WTC11 (cell line): ENCODE data around the gene OSGEPL1. TPM values are rescaled to one million over a fixed set of nuclear protein-coding genes. Genes with fewer than 3 reads are reported as not detected.
A peak's percentile ranks its signal among the peaks of the same experiment; 100 is the strongest.

ENCODE experiments used
- ATAC-seq: fragments of 200-7000 bp; cut with Tn5 transposase; 2 replicates; pipeline ENCODE4 v1.10.0; 2021; ENCODE audit warnings: mild to moderate bottlenecking, moderate library complexity
- CTCF ChIA-PET: fragments of 300-600 bp; sonication (Branson Sonifier 250); formaldehyde crosslinking; loops from one replicate; lab custom pipeline; 2021; ENCODE audit warnings: antibody characterized with exemption; lab: Charles Lee
- POLR2A ChIA-PET: fragments of 350-600 bp; sonication (Branson Sonifier 250); formaldehyde crosslinking; loops from one replicate; lab custom pipeline; 2021; ENCODE audit warnings: antibody characterized with exemption; lab: Charles Lee
- DNase-seq: peaks from one replicate; pipeline ENCODE4 v3.0.0; 2021; ENCODE audit warnings: low spot score
- H3K27ac Mint-ChIP-seq: 2 replicates; pipeline ENCODE4 v1.8.0; 2021; ENCODE audit warnings: mixed read lengths
- H3K27me3 Mint-ChIP-seq: 2 replicates; pipeline ENCODE4 v1.8.0; 2021; ENCODE audit warnings: low read depth, mild to moderate bottlenecking, moderate library complexity, mixed read lengths
- H3K36me3 Mint-ChIP-seq: 2 replicates; pipeline ENCODE4 v1.8.0; 2021; ENCODE audit warnings: mixed read lengths
- H3K4me1 Mint-ChIP-seq: 2 replicates; pipeline ENCODE4 v1.8.0; 2022; ENCODE audit warnings: mixed read lengths
- H3K4me3 Mint-ChIP-seq: 2 replicates; pipeline ENCODE4 v1.8.0; 2021; ENCODE audit warnings: mild to moderate bottlenecking, moderate library complexity, mixed read lengths
- H3K9me3 Mint-ChIP-seq: 2 replicates; pipeline ENCODE4 v1.8.0; 2021; ENCODE audit warnings: mixed read lengths
- JAZF1 ChIP-seq: fragments of 250-450 bp; sonication (Bioruptor Pico); IDR thresholded peaks from 2 replicates; pipeline ENCODE4 v1.9.0; 2021; ENCODE audit warnings: moderate library complexity, mild to moderate bottlenecking, inconsistent platforms
- JUN ChIP-seq: sonication (generic); formaldehyde crosslinking; IDR thresholded peaks from 2 replicates; pipeline ENCODE4 v1.8.0; 2023; ENCODE audit warnings: mild to moderate bottlenecking, missing genetic modification reagents
- MXD4 ChIP-seq: fragments of 250-450 bp; sonication (Bioruptor Pico); IDR thresholded peaks from 2 replicates; pipeline ENCODE4 v1.8.0; 2021; ENCODE audit warnings: mild to moderate bottlenecking, moderate library complexity, borderline replicate concordance
- ZNF138 ChIP-seq: sonication (generic); formaldehyde crosslinking; conservative IDR thresholded peaks from 2 replicates; pipeline ENCODE4 v1.8.1; 2022; ENCODE audit warnings: mild to moderate bottlenecking, moderate library complexity, missing genetic modification reagents
- ZNF396 ChIP-seq: fragments of 250-450 bp; sonication (Bioruptor Pico); IDR thresholded peaks from 2 replicates; pipeline ENCODE4 v1.8.0; 2021; ENCODE audit warnings: mild to moderate bottlenecking, moderate library complexity, borderline replicate concordance
- ZNF671 ChIP-seq: fragments of 250-450 bp; sonication (Bioruptor Pico); IDR thresholded peaks from 2 replicates; pipeline ENCODE4 v1.8.0; 2021; ENCODE audit warnings: mild to moderate bottlenecking
- total RNA-seq: library from RNA; stranded (reverse); gene quantifications from 3 replicates; pipeline ENCODE4 v1.2.3, GENCODE V29; 2021
- TF ChIP-seq, protein P1 (sequence below): sonication (generic); formaldehyde crosslinking; IDR thresholded peaks from 2 replicates; pipeline ENCODE4 v1.8.1; 2022; ENCODE audit warnings: missing genetic modification reagents, borderline replicate concordance
- TF ChIP-seq, protein P2 (sequence below): fragments of 250-450 bp; sonication (Bioruptor Pico); IDR thresholded peaks from 2 replicates; pipeline ENCODE4 v1.8.0; 2021; ENCODE audit warnings: mild to moderate bottlenecking
- TF ChIP-seq, protein P3 (sequence below): fragments of 250-450 bp; sonication (Bioruptor Pico); IDR thresholded peaks from 2 replicates; pipeline ENCODE4 v1.9.0; 2021; ENCODE audit warnings: moderate library complexity, mild to moderate bottlenecking, inconsistent platforms, borderline replicate concordance
- TF ChIP-seq, protein P4 (sequence below): fragments of 200-600 bp; IDR thresholded peaks from 2 replicates; pipeline ENCODE4 v1.8.0; 2022; ENCODE audit warnings: antibody characterized with exemption
- TF ChIP-seq, protein P5 (sequence below): sonication (generic); formaldehyde crosslinking; IDR thresholded peaks from 2 replicates; pipeline ENCODE4 v1.8.1; 2023; ENCODE audit warnings: mild to moderate bottlenecking, missing genetic modification reagents
- TF ChIP-seq, protein P6 (sequence below): sonication (generic); formaldehyde crosslinking; IDR thresholded peaks from 2 replicates; pipeline ENCODE4 v1.8.0; 2022; ENCODE audit warnings: mild to moderate bottlenecking, missing genetic modification reagents
- TF ChIP-seq, protein P7 (sequence below): sonication (generic); formaldehyde crosslinking; IDR thresholded peaks from 2 replicates; pipeline ENCODE4 v1.8.1; 2022; ENCODE audit warnings: mild to moderate bottlenecking, missing genetic modification reagents, moderate library complexity, borderline replicate concordance
- TF ChIP-seq, protein P8 (sequence below): sonication (generic); formaldehyde crosslinking; IDR thresholded peaks from 2 replicates; pipeline ENCODE4 v1.8.0; 2022; ENCODE audit warnings: missing genetic modification reagents
- TF ChIP-seq, protein P9 (sequence below): sonication (generic); formaldehyde crosslinking; IDR thresholded peaks from 2 replicates; pipeline ENCODE4 v1.8.1; 2023; ENCODE audit warnings: mild to moderate bottlenecking, missing genetic modification reagents, moderate library complexity
- TF ChIP-seq, protein P10 (sequence below): sonication (generic); formaldehyde crosslinking; conservative IDR thresholded peaks from 2 replicates; pipeline ENCODE4 v1.8.1; 2022; ENCODE audit warnings: mild to moderate bottlenecking, missing genetic modification reagents
- TF ChIP-seq, protein P11 (sequence below): sonication (generic); formaldehyde crosslinking; IDR thresholded peaks from 2 replicates; pipeline ENCODE4 v1.8.0; 2022; ENCODE audit warnings: mild to moderate bottlenecking, missing genetic modification reagents
- TF ChIP-seq, protein P12 (sequence below): sonication (generic); formaldehyde crosslinking; IDR thresholded peaks from 2 replicates; pipeline ENCODE4 v1.8.0; 2022; ENCODE audit warnings: mild to moderate bottlenecking, missing genetic modification reagents

OSGEPL1 gene
- total RNA-seq, 1 experiment from 2014 or later, result 15.2 TPM

DNA sequence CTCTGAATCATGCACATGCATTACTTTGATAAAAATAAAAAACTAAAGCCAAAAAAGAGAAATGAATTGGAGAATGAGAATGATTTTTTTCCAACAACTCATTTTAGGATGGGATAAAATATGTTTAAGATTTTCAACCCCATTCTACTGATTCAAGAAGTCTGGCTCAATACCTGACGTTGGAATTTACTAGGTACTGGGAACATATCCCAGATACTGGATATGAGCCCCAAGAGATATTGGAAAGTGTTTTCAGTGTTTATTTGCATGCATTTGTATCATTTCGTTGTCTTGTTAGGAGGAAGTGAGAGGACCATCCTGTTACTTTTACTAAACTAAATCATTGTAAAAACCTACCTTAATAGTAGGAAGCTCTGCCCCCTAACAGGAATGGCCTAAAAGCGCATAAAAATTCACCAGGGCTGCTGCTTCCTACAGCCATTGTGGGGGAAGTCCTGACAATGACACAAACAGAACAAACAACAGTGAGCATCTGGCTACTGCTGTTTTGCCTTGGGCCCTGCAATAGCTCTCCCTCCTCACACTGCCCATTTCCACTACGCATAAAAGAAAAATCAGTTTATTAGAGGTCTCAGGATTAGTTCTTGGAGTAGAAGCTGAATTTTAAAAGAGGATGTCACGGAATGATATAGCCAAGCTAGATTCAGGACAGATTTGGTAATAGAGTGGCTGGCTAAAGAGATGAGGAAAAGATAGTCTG is 52.9 kb downstream of the OSGEPL1 start (continued):
- TF ChIP-seq, protein P1, sequence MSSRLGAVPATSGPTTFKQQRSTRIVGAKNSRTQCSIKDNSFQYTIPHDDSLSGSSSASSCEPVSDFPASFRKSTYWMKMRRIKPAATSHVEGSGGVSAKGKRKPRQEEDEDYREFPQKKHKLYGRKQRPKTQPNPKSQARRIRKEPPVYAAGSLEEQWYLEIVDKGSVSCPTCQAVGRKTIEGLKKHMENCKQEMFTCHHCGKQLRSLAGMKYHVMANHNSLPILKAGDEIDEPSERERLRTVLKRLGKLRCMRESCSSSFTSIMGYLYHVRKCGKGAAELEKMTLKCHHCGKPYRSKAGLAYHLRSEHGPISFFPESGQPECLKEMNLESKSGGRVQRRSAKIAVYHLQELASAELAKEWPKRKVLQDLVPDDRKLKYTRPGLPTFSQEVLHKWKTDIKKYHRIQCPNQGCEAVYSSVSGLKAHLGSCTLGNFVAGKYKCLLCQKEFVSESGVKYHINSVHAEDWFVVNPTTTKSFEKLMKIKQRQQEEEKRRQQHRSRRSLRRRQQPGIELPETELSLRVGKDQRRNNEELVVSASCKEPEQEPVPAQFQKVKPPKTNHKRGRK (CRISPR knock-in tag), result no peak
- TF ChIP-seq ZNF396 (CRISPR knock-in tag), result no peak

DNA sequence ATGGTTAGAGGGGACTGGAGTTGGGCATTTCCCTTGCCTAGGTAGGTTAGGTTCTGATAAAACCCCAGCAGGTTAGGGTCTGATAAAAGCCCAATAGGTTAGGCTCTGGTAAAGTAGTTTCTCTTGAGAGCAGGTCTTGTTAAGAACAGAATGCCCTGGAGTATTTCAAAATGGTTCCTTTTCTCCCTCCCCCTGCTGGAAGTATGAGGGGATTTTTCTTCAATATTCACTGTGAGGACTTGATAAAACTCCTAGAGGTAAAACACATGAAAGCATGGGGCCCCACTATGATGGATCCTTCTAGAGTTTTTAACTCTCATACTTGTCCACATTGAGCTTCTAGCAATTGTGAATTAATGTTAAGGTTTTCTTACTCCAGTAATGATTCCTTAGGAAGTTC is 60.5 kb downstream of the OSGEPL1 start:
- Mint-ChIP-seq H3K9me3 (peaks cover 3% of the 10 kb centered on the region; the same call in 1 of the 2 replicates), H3K4me3 (no peak overlapping the region), H3K27ac (no peak overlapping the region), H3K4me1 (peaks cover 5% of the 10 kb centered on the region), H3K36me3 (no peaks in the 10 kb centered on the region), H3K27me3 (no peaks in the 10 kb centered on the region)
- no peak for DNase-seq
- ChIA-PET CTCF (no interaction called here), POLR2A (no interaction called here)
- peak; percentile 41 for ATAC-seq
- TF ChIP-seq MXD4 (CRISPR knock-in tag) (no peak), JAZF1 (CRISPR knock-in tag) (no peak), JUN (CRISPR knock-in tag) (no peak), ZNF138 (no peak), ZNF671 (CRISPR knock-in tag) (no peak)
- TF ChIP-seq, protein P2, sequence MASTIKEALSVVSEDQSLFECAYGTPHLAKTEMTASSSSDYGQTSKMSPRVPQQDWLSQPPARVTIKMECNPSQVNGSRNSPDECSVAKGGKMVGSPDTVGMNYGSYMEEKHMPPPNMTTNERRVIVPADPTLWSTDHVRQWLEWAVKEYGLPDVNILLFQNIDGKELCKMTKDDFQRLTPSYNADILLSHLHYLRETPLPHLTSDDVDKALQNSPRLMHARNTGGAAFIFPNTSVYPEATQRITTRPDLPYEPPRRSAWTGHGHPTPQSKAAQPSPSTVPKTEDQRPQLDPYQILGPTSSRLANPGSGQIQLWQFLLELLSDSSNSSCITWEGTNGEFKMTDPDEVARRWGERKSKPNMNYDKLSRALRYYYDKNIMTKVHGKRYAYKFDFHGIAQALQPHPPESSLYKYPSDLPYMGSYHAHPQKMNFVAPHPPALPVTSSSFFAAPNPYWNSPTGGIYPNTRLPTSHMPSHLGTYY, result no peak
- TF ChIP-seq, protein P3, sequence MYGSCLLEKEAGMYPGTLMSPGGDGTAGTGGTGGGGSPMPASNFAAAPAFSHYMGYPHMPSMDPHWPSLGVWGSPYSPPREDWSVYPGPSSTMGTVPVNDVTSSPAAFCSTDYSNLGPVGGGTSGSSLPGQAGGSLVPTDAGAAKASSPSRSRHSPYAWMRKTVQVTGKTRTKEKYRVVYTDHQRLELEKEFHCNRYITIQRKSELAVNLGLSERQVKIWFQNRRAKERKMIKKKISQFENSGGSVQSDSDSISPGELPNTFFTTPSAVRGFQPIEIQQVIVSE (CRISPR knock-in tag), result no peak
- TF ChIP-seq, protein P4, sequence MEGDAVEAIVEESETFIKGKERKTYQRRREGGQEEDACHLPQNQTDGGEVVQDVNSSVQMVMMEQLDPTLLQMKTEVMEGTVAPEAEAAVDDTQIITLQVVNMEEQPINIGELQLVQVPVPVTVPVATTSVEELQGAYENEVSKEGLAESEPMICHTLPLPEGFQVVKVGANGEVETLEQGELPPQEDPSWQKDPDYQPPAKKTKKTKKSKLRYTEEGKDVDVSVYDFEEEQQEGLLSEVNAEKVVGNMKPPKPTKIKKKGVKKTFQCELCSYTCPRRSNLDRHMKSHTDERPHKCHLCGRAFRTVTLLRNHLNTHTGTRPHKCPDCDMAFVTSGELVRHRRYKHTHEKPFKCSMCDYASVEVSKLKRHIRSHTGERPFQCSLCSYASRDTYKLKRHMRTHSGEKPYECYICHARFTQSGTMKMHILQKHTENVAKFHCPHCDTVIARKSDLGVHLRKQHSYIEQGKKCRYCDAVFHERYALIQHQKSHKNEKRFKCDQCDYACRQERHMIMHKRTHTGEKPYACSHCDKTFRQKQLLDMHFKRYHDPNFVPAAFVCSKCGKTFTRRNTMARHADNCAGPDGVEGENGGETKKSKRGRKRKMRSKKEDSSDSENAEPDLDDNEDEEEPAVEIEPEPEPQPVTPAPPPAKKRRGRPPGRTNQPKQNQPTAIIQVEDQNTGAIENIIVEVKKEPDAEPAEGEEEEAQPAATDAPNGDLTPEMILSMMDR, result no peak
- TF ChIP-seq, protein P5, sequence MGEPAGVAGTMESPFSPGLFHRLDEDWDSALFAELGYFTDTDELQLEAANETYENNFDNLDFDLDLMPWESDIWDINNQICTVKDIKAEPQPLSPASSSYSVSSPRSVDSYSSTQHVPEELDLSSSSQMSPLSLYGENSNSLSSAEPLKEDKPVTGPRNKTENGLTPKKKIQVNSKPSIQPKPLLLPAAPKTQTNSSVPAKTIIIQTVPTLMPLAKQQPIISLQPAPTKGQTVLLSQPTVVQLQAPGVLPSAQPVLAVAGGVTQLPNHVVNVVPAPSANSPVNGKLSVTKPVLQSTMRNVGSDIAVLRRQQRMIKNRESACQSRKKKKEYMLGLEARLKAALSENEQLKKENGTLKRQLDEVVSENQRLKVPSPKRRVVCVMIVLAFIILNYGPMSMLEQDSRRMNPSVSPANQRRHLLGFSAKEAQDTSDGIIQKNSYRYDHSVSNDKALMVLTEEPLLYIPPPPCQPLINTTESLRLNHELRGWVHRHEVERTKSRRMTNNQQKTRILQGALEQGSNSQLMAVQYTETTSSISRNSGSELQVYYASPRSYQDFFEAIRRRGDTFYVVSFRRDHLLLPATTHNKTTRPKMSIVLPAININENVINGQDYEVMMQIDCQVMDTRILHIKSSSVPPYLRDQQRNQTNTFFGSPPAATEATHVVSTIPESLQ, result no peak
- TF ChIP-seq, protein P6, sequence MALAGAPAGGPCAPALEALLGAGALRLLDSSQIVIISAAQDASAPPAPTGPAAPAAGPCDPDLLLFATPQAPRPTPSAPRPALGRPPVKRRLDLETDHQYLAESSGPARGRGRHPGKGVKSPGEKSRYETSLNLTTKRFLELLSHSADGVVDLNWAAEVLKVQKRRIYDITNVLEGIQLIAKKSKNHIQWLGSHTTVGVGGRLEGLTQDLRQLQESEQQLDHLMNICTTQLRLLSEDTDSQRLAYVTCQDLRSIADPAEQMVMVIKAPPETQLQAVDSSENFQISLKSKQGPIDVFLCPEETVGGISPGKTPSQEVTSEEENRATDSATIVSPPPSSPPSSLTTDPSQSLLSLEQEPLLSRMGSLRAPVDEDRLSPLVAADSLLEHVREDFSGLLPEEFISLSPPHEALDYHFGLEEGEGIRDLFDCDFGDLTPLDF, result no peak
- TF ChIP-seq, protein P7, sequence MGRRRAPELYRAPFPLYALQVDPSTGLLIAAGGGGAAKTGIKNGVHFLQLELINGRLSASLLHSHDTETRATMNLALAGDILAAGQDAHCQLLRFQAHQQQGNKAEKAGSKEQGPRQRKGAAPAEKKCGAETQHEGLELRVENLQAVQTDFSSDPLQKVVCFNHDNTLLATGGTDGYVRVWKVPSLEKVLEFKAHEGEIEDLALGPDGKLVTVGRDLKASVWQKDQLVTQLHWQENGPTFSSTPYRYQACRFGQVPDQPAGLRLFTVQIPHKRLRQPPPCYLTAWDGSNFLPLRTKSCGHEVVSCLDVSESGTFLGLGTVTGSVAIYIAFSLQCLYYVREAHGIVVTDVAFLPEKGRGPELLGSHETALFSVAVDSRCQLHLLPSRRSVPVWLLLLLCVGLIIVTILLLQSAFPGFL (CRISPR knock-in tag), result no peak
- TF ChIP-seq, protein P8, sequence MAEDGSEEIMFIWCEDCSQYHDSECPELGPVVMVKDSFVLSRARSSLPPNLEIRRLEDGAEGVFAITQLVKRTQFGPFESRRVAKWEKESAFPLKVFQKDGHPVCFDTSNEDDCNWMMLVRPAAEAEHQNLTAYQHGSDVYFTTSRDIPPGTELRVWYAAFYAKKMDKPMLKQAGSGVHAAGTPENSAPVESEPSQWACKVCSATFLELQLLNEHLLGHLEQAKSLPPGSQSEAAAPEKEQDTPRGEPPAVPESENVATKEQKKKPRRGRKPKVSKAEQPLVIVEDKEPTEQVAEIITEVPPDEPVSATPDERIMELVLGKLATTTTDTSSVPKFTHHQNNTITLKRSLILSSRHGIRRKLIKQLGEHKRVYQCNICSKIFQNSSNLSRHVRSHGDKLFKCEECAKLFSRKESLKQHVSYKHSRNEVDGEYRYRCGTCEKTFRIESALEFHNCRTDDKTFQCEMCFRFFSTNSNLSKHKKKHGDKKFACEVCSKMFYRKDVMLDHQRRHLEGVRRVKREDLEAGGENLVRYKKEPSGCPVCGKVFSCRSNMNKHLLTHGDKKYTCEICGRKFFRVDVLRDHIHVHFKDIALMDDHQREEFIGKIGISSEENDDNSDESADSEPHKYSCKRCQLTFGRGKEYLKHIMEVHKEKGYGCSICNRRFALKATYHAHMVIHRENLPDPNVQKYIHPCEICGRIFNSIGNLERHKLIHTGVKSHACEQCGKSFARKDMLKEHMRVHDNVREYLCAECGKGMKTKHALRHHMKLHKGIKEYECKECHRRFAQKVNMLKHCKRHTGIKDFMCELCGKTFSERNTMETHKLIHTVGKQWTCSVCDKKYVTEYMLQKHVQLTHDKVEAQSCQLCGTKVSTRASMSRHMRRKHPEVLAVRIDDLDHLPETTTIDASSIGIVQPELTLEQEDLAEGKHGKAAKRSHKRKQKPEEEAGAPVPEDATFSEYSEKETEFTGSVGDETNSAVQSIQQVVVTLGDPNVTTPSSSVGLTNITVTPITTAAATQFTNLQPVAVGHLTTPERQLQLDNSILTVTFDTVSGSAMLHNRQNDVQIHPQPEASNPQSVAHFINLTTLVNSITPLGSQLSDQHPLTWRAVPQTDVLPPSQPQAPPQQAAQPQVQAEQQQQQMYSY (CRISPR knock-in tag), result no peak
- TF ChIP-seq, protein P9, sequence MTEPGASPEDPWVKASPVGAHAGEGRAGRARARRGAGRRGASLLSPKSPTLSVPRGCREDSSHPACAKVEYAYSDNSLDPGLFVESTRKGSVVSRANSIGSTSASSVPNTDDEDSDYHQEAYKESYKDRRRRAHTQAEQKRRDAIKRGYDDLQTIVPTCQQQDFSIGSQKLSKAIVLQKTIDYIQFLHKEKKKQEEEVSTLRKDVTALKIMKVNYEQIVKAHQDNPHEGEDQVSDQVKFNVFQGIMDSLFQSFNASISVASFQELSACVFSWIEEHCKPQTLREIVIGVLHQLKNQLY (CRISPR knock-in tag), result no peak
- TF ChIP-seq, protein P10, sequence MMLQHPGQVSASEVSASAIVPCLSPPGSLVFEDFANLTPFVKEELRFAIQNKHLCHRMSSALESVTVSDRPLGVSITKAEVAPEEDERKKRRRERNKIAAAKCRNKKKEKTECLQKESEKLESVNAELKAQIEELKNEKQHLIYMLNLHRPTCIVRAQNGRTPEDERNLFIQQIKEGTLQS (CRISPR knock-in tag), result no peak
- TF ChIP-seq, protein P11, sequence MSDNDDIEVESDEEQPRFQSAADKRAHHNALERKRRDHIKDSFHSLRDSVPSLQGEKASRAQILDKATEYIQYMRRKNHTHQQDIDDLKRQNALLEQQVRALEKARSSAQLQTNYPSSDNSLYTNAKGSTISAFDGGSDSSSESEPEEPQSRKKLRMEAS (CRISPR knock-in tag), result no peak
- TF ChIP-seq, protein P12, sequence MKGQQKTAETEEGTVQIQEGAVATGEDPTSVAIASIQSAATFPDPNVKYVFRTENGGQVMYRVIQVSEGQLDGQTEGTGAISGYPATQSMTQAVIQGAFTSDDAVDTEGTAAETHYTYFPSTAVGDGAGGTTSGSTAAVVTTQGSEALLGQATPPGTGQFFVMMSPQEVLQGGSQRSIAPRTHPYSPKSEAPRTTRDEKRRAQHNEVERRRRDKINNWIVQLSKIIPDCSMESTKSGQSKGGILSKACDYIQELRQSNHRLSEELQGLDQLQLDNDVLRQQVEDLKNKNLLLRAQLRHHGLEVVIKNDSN (CRISPR knock-in tag), result no peak
